LNCaP clone FGC (cell line): ENCODE results near the gene GATD1.

Experiments
- DNase-seq: peaks from one replicate; pipeline ENCODE4 v3.0.0-alpha.2; 2011; ENCODE audit warnings: low read depth
- H3K4me3 ChIP-seq: 2 replicates; pipeline ENCODE4 v1.5.1; 2011; ENCODE audit warnings: mild to moderate bottlenecking, low read depth, low read length, control low read depth
- TF ChIP-seq, protein P1 (sequence below): IDR thresholded peaks from 2 replicates; pipeline ENCODE4 v1.5.1; 2012; ENCODE audit warnings: mild to moderate bottlenecking; ENCODE audit not compliant: control insufficient read depth, insufficient read depth; ENCODE audit errors: extremely low read depth

Gene GATD1

DNA sequence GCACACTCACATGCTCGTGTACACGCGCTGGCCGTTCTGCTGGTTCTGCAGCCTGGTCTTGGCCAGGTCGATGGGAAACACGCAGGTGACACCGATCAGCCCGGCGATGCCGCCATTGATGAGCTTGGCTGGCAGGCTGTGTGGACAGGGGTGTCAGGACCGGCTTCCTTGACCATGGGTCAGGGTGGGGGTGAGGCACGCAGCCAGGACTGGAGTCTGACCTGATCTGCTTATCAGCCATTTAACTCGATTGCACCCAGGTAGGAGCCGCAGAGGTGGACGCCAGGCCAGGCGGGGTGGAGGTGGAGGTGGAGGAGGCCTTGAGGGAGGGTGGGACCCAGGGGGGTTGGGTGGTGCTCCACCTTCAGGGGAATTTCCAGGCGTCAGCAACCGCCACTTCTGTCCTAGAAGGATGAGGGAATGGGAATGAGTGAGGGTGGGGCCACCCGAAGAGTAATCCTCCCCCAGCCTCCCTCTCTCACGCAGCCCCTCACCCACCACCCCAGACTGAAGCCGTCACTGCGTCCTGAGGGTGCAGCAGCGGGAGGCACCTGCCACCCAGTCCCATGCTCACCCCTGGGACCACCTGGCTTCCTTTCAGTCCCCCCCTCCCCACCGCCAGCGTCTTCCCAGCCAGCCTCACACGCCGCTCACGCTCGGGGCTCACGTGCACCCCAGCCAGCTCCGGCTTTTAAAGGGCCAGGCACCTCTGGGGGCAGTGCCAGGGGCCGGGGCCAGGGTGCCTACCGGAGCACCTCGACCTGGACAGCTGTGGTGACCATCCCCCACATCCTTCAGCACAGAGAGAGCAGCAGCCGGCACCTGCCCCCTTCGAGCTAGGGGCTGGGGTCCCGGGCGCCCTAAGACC is 17.7 kb upstream of the GATD1 start:
- peak overlapping the region; percentile 45 for H3K4me3 ChIP-seq
- no peak for DNase-seq
- TF ChIP-seq, protein P1, sequence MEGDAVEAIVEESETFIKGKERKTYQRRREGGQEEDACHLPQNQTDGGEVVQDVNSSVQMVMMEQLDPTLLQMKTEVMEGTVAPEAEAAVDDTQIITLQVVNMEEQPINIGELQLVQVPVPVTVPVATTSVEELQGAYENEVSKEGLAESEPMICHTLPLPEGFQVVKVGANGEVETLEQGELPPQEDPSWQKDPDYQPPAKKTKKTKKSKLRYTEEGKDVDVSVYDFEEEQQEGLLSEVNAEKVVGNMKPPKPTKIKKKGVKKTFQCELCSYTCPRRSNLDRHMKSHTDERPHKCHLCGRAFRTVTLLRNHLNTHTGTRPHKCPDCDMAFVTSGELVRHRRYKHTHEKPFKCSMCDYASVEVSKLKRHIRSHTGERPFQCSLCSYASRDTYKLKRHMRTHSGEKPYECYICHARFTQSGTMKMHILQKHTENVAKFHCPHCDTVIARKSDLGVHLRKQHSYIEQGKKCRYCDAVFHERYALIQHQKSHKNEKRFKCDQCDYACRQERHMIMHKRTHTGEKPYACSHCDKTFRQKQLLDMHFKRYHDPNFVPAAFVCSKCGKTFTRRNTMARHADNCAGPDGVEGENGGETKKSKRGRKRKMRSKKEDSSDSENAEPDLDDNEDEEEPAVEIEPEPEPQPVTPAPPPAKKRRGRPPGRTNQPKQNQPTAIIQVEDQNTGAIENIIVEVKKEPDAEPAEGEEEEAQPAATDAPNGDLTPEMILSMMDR: no peak

DNA sequence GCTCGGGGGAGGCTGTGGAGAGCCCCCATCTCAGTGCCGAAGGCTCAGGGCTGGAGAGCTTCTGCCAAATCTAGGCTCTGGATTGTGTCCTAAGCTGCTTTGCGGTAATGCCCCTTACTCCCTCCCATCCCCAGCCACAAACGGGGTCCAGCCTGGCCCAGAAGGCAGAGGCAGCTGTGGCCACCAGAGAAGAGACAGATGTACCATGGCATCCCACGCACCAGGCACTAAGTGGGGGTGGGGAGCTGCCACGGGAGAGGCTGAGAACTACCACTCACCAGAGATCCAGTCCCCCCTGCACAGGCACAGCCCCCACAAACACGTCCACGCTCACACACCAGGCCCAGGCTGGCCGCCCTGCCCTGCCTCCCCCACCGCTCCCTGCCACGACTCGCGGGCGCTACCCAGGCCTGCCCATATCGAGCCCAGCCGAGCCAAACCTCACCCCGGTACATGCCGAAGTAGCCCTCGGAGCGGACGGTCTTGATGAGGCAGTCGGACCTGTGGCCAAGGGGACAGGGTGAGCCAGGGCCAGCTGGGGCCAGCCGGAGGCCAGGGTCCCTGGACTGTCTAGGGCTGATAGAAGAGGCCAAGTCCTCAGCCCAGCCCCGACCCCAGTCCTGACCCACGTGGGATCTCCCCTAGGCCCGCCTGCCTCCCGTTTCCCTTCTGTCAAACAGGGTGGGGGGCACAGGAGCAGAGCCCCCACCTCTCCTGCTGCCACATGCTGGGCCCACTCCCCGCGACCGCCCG is 16.9 kb upstream of the GATD1 start:
- H3K4me3 ChIP-seq: peak overlapping the region; percentile 45
- TF ChIP-seq, protein P1: no peak
- DNase-seq: no peak

GRCh38 chr11:793556-793955 is 16.3 kb upstream of the GATD1 start:
- TF ChIP-seq, protein P1: no peak
- DNase-seq: no peak
- no peak overlapping the region for H3K4me3 ChIP-seq

- TF ChIP-seq, protein P1: no peak
- DNase-seq: no peak
- no peak overlapping the region for H3K4me3 ChIP-seq
Measured at GRCh38 chr11:792873-793272, 15.6 kb upstream of the GATD1 start.

- no peak for DNase-seq
- H3K4me3 ChIP-seq: no peak overlapping the region
- TF ChIP-seq, protein P1: no peak
Measured at GRCh38 chr11:792535-792821, 15.2 kb upstream of the GATD1 start.

DNA sequence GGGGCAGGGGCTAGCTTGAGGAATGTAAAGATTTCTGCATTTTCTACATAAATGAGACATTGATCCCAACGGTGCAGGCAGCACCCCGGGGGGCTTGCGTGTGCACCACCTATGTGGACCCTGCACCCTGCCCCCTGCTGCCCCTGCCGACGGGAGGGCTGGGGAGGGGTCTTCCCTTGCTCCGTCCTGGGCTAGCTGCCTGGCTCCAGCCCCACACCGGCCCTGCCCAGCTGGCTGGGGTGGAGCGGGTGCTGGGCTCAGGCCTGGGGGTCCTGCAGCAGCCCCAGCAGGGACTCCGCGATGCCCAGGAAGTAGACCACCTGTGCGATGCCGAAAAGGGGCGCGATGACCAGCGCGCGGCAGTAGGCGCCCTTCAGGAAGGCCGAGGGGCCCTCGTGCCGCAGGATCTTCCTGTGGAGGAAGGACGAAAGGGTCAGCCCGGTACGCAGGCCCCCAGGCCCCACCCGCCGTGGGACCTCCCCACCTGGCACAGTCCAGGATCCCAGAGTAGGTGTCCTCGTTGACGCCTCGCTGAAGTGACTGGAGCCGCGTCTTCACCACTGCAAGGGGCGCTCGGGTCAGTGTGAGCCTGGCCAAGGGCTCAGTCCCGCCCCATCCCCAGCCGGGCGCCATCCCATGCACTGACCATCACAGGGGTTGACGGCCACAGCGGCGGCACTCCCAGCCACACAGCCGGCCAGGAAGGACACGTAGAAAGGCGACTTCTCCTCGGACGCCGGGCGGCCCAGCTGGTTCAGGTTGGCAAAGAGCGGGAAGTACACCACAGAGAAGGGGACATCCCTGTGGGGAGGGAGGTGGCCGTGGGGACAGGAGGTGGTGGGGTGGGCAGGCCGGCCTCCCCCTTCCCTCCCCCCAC is 14.6 kb upstream of the GATD1 start:
- DNase-seq: no peak
- TF ChIP-seq, protein P1: no peak
- no peak overlapping the region for H3K4me3 ChIP-seq
